NCI-H345 (cell line): ENCODE data around the gene FAM107B.
"Not testable (repeated sequence)": the region's sequence is repeated elsewhere in the genome, so short reads cannot be mapped to it uniquely, and the experiment has no call there.

Source experiments
- DNase-seq: peaks from one replicate; lab custom pipeline; 2025; lab: John Stamatoyannopoulos, UW

The FAM107B gene

GRCh38 chr10:14601326-14601725 is 173.4 kb downstream of the FAM107B start:
- no peak for DNase-seq

GRCh38 chr10:14600065-14600464 is 174.6 kb downstream of the FAM107B start:
- no peak for DNase-seq

GRCh38 chr10:14598809-14599764 is 175.6 kb downstream of the FAM107B start:
- no peak for DNase-seq

DNA sequence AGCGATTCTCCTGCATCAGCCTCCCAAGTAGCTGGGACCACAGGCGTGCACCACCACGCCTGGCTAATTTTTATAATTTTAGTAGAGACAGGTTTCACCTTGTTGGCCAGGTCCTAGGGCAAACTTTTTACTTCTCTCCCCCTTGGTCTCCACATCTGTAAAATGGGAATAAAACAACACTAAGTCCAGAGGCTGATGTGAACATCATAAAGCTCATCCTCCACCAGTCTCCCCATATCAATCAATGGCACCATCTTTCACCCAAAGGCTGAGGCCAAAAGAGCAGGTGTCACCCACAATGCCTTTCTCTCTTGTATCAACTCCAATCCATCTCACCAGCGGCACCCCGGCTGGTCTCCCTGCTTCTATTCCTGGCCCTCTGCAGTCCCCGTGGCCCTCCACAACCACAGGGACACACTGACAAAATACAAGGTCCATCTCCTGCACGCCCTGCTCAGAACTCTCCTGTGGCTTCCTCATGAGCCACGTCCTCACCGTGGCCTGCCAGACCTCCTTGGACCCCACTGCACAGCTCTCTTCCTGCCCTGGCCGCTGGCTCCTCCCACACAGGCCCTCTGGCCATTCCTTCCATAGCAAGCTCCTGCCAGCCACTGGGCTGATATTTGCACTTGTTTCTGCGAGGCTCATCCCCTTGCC is 179.0 kb downstream of the FAM107B start:
- DNase-seq: no peak

GRCh38 chr10:14594878-14595525 is 179.7 kb downstream of the FAM107B start:
- DNase-seq: no peak

- DNase-seq: no peak
These were observed 180.9 kb downstream of the FAM107B start for GRCh38 chr10:14593806-14594205.

DNA sequence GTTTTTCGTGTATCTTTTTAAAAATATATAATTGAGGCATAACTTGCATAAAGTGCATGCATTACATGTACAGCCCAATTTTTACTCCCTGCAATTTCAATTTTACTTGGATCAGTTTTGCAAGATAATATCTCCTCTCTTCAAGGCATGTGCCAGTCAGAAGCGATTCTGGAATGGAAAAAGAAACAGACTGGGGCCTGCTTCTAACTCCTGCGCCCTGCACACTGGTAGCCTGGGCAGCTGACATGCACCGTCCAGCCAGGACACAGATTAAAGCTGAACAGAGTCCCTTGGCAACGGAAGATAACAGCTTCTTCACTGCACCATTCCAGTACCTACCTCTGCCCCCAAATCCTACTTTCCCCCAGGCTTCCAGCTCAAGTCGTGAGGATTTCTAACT is 182.1 kb downstream of the FAM107B start:
- no peak for DNase-seq

- DNase-seq: no peak
These were observed 182.7 kb downstream of the FAM107B start for GRCh38 chr10:14592026-14592425.

DNA sequence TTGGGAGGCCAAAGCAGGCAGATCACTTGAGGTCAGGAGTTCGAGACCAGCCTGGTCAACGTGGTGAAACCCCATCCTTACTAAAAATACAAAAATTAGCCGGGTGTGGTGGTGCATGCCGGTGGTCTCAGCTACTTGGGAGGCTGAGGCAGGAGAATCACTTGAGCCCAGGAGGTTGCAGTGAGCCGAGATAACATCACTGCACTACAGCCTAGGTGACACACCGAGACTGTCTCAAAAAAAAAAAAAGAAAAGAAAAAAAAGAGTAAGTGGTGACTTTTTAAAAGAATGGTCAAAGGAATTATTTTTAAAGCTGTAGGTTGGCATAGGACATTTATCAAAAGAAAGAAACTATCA is 185.8 kb downstream of the FAM107B start:
- DNase-seq: not testable (repeated sequence)

- no peak for DNase-seq
These were observed 186.4 kb downstream of the FAM107B start for GRCh38 chr10:14588084-14588937.

GRCh38 chr10:14587540-14588083 is 187.1 kb downstream of the FAM107B start:
- DNase-seq: no peak

DNA sequence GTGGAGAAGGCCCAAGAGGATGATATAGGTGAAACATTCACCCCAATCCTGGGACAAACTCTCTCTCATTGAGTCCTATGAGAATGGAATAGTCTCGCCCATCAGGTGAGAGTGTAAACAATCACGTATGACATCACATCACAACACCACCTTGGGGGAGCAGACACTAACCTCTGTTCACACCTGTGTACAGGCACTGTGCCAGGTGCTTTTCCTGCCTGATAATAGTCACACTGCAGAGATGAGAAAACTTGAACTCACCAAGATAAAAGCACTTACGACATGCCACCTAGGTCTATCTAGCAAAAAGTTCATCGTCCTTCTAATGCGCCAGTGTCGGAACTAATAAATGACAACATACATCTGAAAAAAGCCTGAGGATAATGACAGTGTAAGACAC is 187.8 kb downstream of the FAM107B start:
- DNase-seq: peak; percentile 32

- DNase-seq: no peak
These were observed 189.2 kb downstream of the FAM107B start for GRCh38 chr10:14585287-14586193.

GRCh38 chr10:14584661-14585060 is 190.0 kb downstream of the FAM107B start:
- DNase-seq: no peak

DNA sequence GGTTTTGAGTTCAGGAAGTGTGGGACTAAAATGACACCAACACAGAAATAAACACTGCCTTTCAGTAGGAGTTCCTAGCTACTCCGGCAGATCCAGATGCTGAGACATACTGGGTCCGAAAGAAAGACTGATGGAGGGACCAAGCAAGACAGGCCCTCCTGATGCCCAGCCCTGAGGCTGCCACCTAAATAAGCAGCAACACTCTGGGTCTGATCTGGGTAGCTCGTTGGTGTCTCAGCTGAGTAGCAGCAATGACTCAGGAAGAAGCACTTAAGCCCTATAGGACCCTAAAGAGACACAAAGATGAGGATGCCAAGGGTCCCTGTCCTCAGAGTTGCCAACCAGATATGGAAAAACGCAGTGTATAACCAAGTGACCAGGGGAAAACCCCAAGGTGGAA is 190.7 kb downstream of the FAM107B start:
- no peak for DNase-seq

- DNase-seq: no peak
These were observed 191.4 kb downstream of the FAM107B start for GRCh38 chr10:14583252-14583651.

DNA sequence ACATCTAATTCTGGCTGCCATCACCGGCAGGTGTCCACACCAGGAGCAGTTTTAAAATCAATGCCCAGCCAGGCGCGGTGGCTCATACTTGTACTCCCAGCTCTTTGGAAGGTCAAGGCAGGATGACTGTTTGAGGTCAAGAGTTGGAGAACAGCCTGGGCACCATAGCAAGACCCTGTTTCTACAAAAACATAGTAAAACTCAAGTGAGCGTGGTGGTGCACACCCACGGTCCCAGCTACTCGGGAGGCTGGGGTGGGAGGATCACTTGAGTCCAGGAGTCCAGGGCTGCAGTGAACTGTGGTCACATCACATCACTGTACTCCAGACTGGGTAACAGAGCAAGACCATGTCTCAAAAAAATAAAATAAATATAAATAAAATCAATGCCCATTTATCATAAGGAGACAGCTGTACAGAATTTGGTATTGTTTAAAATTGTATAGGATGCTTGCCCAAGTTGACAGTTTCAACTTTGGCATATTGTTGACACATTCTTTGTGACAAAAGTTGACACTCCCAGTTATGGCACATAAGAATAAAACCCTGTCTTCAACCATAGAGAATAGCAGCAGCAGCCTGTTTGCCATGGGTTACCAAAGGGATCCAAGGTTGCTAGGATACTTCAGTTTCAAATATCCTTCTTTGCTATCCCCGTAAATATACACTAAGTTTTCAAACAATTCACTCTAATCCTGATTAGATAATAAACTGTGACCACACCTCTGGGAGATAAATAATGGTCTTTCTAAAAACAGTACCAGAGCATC is 193.0 kb downstream of the FAM107B start:
- DNase-seq: no peak

DNA sequence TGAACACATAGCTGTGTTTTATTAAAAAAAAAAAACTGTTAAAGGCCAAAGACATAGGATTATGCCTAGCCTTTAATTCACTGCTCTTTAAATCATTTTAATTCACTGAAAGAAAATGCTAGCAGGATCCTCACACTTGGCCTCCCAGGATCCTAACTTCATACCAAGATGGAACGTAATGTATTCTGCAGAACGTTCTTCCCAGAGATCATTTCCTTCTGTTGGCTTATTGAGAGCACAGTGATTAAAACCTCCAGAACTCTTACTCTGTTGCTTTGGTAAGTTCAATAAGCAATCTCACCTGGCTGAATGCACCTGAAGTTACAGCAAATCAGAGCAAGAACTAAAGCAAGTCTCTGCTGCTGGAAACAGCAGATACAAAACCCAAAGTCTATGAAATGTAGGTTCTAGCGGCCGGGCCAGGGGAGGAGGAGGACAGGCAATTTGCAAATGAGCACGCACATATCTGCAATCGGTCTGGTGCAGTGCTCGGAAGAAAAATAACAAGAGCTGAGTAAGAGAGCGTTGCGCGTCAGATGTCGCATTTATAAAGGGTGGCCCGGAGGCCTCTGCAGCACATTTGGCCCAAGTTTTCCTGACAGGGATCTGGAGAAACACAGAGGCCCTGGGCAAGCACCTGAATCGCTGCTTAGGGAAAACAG is 193.9 kb downstream of the FAM107B start:
- no peak for DNase-seq

DNA sequence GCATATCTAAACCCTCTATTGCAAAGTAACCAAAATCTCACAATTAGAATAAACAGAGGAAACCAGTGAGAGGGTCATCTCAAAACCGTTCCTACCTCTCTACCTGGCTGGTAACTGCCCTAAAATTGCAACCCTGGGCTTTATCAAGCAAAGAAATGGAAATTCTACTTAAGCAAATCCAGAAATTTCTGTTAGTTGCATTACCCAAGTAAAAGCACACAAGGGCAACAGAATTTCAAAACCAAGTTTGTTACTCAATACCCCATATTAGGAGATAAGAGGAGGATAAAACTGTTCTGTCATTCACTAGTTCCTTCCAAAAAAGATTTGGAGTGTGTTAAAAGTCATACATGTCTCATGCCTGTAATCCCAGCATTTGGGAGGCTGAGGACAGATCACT is 195.3 kb downstream of the FAM107B start:
- no peak for DNase-seq
